Measurements from ENCODE around the gene EPB41L2. TPM values are rescaled to one million over a fixed set of nuclear protein-coding genes. Genes with fewer than 3 reads are reported as not detected.

Gene EPB41L2
- total RNA-seq, 2 experiments from 2014 or later = 30.4 to 37.8 TPM

DNA sequence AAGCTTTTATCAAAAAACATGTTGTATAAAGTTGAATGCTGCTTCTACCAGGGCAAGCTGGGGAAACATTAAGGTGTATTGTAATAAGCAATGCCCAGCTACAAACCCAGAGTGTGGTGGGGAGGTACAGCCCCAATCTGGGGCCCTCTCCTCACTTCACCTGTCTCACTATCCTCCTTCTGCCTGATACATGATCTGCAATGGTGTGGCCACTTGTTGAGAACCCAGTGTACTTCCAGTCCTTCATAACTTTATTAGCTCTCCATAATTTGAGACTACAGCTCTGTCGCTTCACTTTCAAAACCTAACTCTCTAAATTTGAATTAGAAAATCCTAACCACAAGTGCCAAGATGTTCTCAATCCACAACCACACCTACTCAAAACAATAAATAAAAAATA lies 84.9 kb downstream of the EPB41L2 start:
- no peak overlapping the region for H3K27ac Mint-ChIP-seq
- peaks cover 6% of the 10 kb centered on the region for H3K4me1 Mint-ChIP-seq (ENCODE audit: low read depth)
- CTCF ChIA-PET = interaction anchor here (0.5 to 1.4 kb wide), 2 partner anchors 14 to 93 kb away, joined by 3 read pairs; no protein-coding TSS in a partner anchor
- H3K4me3 Mint-ChIP-seq = no peak overlapping the region
- no peak for DNase-seq
- POLR2A ChIA-PET = no interaction called here
- peaks cover 3% of the 10 kb centered on the region for H3K27me3 Mint-ChIP-seq
- no peaks in the 10 kb centered on the region for H3K9me3 Mint-ChIP-seq
- intact Hi-C loops (cut with micrococcal nuclease) = no loop called here
- no peaks in the 10 kb centered on the region for H3K36me3 Mint-ChIP-seq

DNA sequence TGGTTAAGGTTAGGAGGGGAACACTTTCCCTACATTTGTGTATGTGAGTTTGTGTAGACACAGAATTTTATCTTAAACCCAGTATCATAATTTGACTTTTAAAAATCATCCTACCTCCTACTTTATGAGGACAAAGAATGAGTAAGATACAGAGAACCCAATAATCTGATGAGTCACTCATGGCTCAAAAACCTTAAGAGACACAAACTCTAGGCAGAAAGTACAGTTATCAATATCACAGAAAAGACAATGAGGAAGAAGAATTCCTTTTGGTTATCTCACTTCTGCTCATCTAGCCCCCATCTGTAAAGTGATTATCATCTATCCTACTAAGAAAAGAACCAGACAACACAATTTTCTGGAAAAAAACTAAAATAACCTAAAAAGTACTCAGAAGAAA lies 87.7 kb downstream of the EPB41L2 start:
- Mint-ChIP-seq H3K27ac (no peak overlapping the region), H3K36me3 (no peaks in the 10 kb centered on the region), H3K4me3 (no peak overlapping the region), H3K9me3 (no peaks in the 10 kb centered on the region), H3K4me1 (ENCODE audit: low read depth) (peaks cover 7% of the 10 kb centered on the region), H3K27me3 (peaks cover 3% of the 10 kb centered on the region)
- no peak for DNase-seq
- ChIA-PET CTCF (no interaction called here), POLR2A (no interaction called here)
- intact Hi-C loops (cut with micrococcal nuclease) = no loop called here

DNA sequence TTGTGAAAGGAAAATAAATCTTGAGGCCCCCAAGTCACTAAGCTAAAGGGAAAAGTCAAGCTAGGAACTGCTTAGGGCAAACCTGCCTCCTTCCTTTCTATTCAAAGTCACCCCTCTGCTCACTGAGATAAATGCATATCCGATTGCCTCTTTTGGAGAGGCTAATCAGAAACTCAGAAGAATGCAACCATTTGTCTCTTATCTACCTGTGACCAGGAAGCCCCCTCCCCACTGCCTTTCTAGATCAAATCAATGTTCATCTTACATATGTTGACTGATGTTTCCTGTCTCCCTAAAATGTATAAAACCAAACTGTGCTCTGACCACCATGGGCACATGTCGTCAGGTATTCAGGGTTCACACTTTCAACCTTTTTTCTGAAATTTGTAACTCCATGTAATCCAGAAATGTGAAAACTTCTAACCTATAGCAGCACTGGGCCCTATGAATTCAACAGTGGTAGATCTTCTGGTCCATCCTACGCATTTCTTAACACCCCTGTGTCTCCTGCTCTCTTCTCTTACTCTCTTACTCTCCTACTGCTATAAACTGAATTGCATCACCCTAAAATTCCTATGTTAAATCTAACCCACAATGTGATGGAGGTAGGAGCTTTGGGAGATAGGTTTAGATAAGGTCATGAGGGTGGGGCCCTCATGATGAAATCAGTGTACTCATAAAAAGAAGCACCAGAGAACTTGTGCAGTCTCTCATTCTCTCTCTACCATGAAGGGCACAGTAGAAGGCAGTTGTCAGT lies 89.3 kb downstream of the EPB41L2 start:
- no peak overlapping the region for H3K4me3 Mint-ChIP-seq
- intact Hi-C loops (cut with micrococcal nuclease) = no loop called here
- POLR2A ChIA-PET = no interaction called here
- H3K9me3 Mint-ChIP-seq = no peaks in the 10 kb centered on the region
- CTCF ChIA-PET = no interaction called here
- peaks cover under 1% of the 10 kb centered on the region for H3K27me3 Mint-ChIP-seq
- no peak for DNase-seq
- H3K36me3 Mint-ChIP-seq = no peaks in the 10 kb centered on the region
- peaks cover 7% of the 10 kb centered on the region for H3K4me1 Mint-ChIP-seq (ENCODE audit: low read depth)
- H3K27ac Mint-ChIP-seq = no peak overlapping the region

DNA sequence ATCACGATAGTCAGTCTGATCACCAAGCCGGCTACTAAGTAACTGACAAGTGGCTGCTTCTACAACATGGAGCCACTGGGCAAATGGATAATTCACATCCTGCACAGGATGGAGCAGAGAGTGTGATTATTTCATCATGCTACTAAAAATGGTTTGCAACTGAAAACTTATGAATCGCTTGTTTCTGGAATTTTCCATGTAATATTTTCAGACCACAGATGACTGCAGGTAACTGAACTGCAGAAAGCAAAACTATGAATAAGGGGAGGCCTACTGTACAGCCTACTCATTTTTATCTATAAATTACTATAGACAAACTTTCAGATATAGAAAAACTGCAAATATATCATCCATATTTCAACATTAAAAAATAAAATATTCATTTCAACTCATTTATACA lies 91.5 kb downstream of the EPB41L2 start:
- Mint-ChIP-seq H3K4me1 (ENCODE audit: low read depth) (peaks cover 7% of the 10 kb centered on the region), H3K27me3 (no peaks in the 10 kb centered on the region), H3K36me3 (no peaks in the 10 kb centered on the region), H3K4me3 (no peak overlapping the region), H3K27ac (peak overlapping the region; percentile 9), H3K9me3 (no peaks in the 10 kb centered on the region)
- intact Hi-C loops (cut with micrococcal nuclease) = no loop called here
- DNase-seq = no peak
- CTCF ChIA-PET = no interaction called here
- POLR2A ChIA-PET = no interaction called here

DNA sequence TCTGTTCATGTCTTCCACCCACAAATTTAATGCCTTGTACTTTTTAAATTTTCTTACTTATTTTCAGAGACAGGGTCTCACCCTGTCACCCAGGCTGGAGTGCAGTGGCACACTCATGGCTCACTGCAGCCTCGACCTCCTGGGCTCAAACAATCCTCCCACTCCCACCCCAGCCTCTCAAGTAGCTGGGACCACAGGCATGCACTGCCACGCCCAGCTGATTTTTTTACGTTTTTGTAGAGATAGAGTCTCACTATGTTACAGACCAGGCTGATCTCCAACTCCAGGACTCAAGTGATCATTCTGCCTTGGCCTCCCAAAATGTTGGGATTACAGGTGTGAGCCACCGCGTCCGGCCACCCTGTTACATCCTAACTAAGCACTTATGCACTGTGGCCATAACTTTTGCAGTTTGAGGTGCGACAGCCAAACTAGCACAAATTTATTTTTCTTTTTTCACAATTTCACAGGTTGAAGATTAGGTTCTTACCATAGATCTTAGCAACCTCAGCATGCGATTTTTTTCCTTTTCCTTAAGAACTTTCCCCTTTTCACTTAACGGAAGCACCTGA lies 92.1 kb downstream of the EPB41L2 start:
- ChIA-PET POLR2A (no interaction called here), CTCF (no interaction called here)
- Mint-ChIP-seq H3K4me1 (ENCODE audit: low read depth) (peaks cover 7% of the 10 kb centered on the region), H3K36me3 (no peaks in the 10 kb centered on the region), H3K4me3 (no peak overlapping the region), H3K27me3 (no peaks in the 10 kb centered on the region), H3K9me3 (no peaks in the 10 kb centered on the region), H3K27ac (no peak overlapping the region)
- intact Hi-C loops (cut with micrococcal nuclease) = no loop called here
- DNase-seq = no peak

DNA sequence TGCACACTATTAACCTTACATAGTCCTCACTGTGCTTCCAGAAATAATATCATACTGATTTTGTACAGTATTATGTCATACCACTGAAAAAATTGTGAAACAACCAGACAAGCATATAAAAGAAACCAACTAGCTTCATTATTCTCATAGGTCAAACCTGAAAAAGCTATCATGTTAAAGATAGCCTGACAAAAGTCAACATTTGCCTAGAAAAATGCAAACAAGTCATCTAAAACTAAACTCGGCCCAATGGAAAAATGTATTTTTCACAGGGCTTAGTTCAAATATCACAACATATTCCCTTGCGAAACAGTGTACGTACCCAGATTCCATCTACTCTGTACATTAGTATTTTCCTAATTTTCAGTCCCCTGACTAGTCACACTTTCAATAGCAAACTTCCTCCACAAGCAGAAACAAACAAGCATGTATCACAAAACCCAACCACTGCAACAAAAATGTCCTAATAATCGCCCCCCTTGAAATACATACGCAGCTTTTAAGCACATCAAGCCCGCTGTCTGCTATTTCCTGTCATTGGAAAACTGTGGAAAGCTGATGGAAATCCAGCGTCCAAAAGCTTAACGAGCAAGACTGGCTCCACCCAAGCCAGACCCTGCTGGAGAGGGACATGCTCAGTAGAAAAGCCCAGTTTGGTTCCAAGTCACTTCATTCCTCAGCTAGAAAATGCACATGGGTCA lies 93.1 kb downstream of the EPB41L2 start:
- ChIA-PET CTCF (no interaction called here), POLR2A (no interaction called here)
- H3K27me3 Mint-ChIP-seq = no peaks in the 10 kb centered on the region
- H3K36me3 Mint-ChIP-seq = no peaks in the 10 kb centered on the region
- no peak overlapping the region for H3K4me3 Mint-ChIP-seq
- intact Hi-C loops (cut with micrococcal nuclease) = no loop called here
- no peak for DNase-seq
- peaks cover 5% of the 10 kb centered on the region for H3K4me1 Mint-ChIP-seq (ENCODE audit: low read depth)
- H3K9me3 Mint-ChIP-seq = no peaks in the 10 kb centered on the region
- H3K27ac Mint-ChIP-seq = no peak overlapping the region

DNA sequence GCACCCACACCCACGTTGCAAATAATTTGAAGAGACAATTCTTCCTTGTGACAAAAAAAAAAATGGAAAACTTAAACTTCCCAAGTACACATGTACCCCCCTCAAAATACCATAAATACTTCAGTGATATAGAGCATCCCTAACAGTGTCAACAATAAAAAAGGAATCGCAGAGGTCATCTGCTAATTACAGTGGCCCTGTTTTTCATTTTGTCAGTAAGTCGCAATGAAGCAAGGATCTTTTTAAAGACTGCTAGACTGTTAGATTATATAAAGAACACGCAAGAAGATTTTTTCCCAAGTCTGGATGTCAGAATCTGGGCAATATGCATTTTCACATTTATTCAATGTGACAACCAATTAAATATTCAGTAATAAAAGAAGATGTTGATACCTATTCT lies 93.9 kb downstream of the EPB41L2 start:
- ChIA-PET CTCF (no interaction called here), POLR2A (no interaction called here)
- Mint-ChIP-seq H3K36me3 (no peaks in the 10 kb centered on the region), H3K4me1 (ENCODE audit: low read depth) (peaks cover 5% of the 10 kb centered on the region), H3K27ac (no peak overlapping the region), H3K27me3 (no peaks in the 10 kb centered on the region), H3K4me3 (no peak overlapping the region), H3K9me3 (no peaks in the 10 kb centered on the region)
- DNase-seq = no peak
- intact Hi-C loops (cut with micrococcal nuclease) = no loop called here

DNA sequence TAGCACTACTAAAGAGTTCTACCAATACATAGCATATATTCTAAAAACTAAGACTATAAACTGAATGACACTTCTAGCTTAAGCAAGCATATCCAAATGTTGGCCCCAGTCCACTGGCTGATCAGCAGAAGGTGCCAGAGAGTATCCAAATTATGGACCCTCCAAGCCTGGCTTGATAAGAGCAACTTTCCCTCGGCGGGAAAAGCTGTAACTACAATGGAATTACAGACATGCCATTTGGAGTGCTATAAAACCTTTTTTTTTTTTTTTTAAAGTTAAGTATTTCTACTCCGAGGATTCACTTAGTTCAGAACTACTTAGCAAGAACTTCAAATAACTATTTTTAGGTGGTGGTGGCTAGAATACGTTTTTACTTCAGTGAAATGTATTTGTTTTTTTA lies 94.6 kb downstream of the EPB41L2 start:
- CTCF ChIA-PET = interaction anchor here (0.7 kb wide), 1 partner anchor 93 kb away, joined by 3 read pairs; no protein-coding TSS in a partner anchor
- H3K36me3 Mint-ChIP-seq = no peaks in the 10 kb centered on the region
- H3K4me1 Mint-ChIP-seq (ENCODE audit: low read depth) = peaks cover 5% of the 10 kb centered on the region
- no peak overlapping the region for H3K27ac Mint-ChIP-seq
- H3K27me3 Mint-ChIP-seq = no peaks in the 10 kb centered on the region
- no peaks in the 10 kb centered on the region for H3K9me3 Mint-ChIP-seq
- DNase-seq = no peak
- intact Hi-C loops (cut with micrococcal nuclease) = no loop called here
- POLR2A ChIA-PET = no interaction called here
- no peak overlapping the region for H3K4me3 Mint-ChIP-seq

DNA sequence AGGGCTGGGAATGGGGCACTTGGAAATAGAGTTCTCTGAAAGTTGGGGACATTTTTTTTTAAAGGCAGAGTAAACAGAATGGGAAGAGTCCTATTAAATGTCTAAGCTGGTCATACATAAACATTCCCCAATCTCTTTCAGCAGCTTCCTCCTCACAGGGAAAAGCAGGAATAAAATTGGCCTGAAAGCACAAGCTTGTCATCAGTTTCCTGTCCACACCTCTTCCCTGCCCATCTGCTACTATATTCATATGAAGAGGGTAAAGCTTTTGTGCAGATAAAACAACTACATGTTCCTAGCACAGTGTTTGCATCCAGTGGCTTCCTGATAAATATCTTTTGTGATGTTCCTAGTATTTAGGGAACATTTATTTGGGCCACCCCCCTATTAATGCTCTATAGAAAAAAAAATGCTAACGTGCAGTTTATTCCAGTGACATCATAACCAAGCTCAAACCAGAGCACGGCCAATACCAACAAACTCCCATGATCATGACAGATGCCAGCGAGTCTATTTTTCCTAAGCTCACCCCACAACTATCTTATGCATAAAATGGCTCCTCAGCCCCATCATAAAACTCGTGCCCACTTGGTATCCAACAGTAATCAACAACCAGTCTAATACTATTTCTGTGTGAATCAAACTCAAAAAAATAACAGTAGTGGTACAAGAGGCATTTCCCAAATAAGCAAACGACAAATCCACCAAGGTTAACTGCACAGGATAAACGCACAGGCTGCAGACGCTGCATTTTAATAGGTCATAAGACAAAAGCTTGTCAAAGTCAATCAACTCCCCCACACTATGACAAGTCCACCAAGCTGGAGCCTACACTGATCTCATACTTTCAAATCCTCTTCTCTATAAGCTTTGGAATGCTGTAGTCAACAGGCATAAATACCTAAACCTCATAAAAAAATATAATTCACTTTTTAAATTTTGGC lies 95.3 kb downstream of the EPB41L2 start:
- no peak for DNase-seq
- H3K4me3 Mint-ChIP-seq = no peak overlapping the region
- CTCF ChIA-PET = interaction anchor here (0.7 kb wide), 1 partner anchor 94 kb away, joined by 3 read pairs; no protein-coding TSS in a partner anchor
- POLR2A ChIA-PET = no interaction called here
- H3K9me3 Mint-ChIP-seq = no peaks in the 10 kb centered on the region
- H3K4me1 Mint-ChIP-seq (ENCODE audit: low read depth) = peaks cover 5% of the 10 kb centered on the region
- H3K36me3 Mint-ChIP-seq = no peaks in the 10 kb centered on the region
- H3K27me3 Mint-ChIP-seq = no peaks in the 10 kb centered on the region
- intact Hi-C loops (cut with micrococcal nuclease) = no loop called here
- H3K27ac Mint-ChIP-seq = no peak overlapping the region

DNA sequence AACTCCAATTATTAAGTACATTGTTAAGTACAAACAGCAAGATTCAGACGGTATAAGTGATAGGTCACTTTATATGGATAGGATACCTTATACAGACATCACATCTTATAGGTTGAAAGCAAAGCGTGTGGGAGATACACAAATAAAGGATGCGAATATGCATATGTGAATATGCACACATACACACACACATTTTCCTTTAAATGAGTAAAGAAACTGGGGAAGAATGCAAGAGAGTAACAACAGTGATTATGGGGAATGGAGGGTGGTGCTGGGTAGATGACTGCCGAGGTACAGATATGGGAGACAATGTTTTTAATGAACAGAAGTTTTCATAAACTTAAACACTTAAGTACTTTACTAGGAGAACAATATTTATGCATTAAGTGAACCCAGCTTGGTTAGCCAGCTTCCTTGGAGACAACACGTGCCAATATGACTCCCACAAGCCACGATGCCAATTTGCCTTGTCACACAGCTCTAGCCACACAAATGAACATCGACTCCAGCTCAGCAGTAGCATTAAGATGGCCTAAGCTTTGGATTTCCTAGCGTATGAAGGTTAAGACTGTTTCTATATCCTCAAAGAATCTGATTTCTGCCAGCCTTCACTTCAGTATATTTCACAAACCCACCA lies 96.6 kb downstream of the EPB41L2 start:
- H3K27me3 Mint-ChIP-seq = no peaks in the 10 kb centered on the region
- CTCF ChIA-PET = no interaction called here
- peaks cover 4% of the 10 kb centered on the region for H3K4me1 Mint-ChIP-seq (ENCODE audit: low read depth)
- no peak overlapping the region for H3K4me3 Mint-ChIP-seq
- no peak overlapping the region for H3K27ac Mint-ChIP-seq
- H3K36me3 Mint-ChIP-seq = no peaks in the 10 kb centered on the region
- DNase-seq = no peak
- intact Hi-C loops (cut with micrococcal nuclease) = no loop called here
- no peaks in the 10 kb centered on the region for H3K9me3 Mint-ChIP-seq
- POLR2A ChIA-PET = no interaction called here

DNA sequence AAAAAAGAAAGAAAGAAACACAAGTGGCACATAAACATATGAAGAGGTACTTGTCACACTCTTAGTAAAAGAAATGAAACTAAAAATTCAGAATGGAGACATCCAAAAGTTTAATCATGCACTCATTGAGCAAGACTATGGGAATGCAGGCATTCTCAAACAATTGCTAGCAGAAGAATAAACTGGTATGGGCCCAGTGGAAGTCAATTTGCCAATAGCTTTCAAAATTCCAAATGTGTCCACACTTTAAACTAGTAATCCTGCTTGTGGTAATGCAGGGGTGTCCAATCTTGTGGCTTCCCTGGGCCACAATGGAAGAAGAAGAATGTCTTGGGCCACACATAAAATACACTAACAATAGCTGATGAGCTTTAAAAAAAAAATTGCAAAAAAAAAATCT lies 97.4 kb downstream of the EPB41L2 start:
- CTCF ChIA-PET = no interaction called here
- POLR2A ChIA-PET = no interaction called here
- no peaks in the 10 kb centered on the region for H3K27me3 Mint-ChIP-seq
- H3K4me3 Mint-ChIP-seq = no peak overlapping the region
- no peaks in the 10 kb centered on the region for H3K9me3 Mint-ChIP-seq
- no peaks in the 10 kb centered on the region for H3K36me3 Mint-ChIP-seq
- DNase-seq = no peak
- intact Hi-C loops (cut with micrococcal nuclease) = no loop called here
- no peaks in the 10 kb centered on the region for H3K4me1 Mint-ChIP-seq (ENCODE audit: low read depth)
- H3K27ac Mint-ChIP-seq = no peak overlapping the region
